ENCODE results near the gene CCDC9B.

CCDC9B gene

GRCh38 chr15:40281801-40282146 is 59.0 kb downstream of the CCDC9B start:
- no peak for DNase-seq (ENCODE audit: low read depth)
- no peak for TF ChIP-seq CTCF (IDR thresholded peaks at IDR 0.05; ENCODE audit: low read length, missing control alignments)
- no peak overlapping the region for H3K4me3 ChIP-seq (replicated peaks; ENCODE audit: low read depth, low read length)
